GM21737 (cell line): ENCODE data around the gene CDH8.

Source experiments
- ATAC-seq: cut with Tn5 transposase; IDR thresholded peaks from one replicate; pipeline ENCODE4 v1.9.1; 2021; ENCODE audit warnings: mild to moderate bottlenecking, moderate library complexity; ENCODE audit not compliant: unreplicated experiment

CDH8 gene

DNA sequence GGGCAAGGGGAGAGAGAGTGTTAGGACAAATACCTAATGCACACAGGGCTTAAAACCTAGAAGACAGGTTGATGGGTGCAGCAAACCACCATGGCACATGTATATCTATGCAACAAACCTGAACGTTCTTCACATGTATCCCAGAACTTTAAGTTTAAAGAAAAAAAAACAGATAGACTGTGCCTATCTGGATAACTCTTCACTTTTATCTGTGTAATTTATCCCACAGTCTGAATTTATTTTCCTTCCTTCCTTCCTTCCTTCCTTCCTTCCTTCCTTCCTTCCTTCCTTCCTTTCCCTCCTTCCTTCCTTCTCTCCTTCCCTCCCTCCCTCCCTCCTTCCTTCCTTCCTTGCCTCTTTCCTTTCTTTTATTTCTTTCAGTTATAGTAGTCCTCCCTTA is 370.7 kb downstream of the CDH8 start:
- ATAC-seq: no peak

DNA sequence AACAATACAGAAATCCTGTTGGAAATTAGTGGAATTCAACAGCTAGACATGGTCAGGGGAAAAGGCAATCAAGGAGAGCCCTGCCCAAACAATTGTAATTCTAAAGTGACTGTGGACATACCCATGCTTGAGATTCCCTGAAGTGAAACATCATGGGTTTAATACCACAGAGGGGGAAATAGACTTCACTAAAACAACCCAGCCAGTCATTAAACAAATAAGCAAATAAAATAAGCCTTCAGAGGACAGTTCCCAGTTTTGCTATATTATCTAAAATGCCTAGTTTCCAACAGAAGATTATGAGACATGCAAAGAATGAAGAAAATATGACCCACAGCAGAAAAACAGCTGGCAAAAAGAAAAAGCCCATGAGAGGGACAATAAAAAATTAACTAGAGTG is 376.3 kb downstream of the CDH8 start:
- no peak for ATAC-seq

DNA sequence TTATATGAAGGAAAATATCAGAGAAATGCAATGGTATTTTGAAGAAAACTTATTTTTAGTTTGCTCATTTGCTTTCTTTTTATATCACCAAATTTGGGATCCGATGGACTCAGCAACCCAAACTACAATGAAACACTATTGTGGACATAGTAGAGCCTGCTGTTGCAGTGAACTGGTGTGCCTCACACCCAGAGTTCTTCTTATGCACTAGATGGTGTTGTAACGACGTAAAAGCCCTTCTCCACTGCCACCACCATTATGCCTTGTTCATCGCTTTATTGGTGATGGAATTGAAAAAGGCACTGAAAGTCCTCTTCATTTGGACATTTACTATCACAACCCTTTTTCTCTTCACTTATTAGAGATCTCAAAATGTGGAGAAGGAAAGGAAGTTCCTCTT is 381.3 kb downstream of the CDH8 start:
- ATAC-seq: no peak

DNA sequence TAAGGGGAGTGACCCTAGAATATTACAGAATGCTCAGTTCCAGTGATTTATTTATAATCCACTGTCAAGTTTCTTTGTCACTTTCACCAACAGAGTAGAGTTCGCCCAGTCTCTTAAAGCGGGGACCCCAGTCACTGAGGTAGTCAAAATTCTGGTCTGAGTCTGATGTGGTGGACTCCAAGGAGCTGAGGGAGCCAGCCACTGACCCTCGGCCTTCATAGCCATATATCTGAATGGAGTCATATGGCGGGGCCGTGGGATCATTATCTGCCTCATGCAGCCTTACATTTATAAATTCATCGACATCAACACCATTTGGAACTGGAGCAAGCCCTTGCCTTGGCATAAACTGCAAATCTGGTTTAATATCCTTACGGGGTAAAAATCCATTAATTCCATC is 382.7 kb downstream of the CDH8 start:
- no peak for ATAC-seq

DNA sequence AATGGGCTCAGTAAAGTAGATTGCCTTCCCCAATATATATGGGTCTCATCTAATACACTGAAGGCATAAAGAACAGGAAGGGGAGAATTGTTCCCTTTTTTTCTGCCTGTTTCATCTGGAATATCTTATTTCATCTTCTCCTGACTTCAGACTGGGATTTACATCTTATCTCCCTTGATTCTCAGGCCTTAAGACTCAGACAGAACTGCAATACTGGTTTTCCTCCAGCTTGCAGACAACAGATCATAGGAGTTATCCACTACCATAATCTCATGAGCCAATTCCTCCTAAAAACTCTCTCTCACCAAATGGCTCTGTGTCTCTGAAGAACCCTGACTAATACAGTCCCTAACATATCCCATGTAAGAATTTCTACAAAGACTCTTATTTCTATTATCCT is 390.7 kb downstream of the CDH8 start:
- no peak for ATAC-seq

DNA sequence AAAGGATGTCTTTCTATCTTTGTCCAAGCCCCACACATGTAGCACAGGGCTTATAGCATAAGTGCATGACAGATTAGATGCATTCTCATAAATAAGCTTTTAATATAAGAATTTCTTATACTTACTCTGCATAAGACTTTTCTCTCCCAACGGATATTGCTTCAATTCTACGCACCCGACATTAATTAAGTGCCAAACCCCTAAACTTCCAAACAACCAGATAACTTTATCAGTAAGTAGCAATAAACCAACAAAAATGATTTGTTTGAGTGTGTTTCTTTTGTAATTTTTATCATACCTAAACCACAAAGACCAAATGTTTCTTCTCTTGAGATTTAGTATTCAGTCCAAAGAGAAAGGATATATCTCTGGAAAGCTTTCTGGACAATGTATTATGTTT is 391.5 kb downstream of the CDH8 start:
- ATAC-seq: no peak

DNA sequence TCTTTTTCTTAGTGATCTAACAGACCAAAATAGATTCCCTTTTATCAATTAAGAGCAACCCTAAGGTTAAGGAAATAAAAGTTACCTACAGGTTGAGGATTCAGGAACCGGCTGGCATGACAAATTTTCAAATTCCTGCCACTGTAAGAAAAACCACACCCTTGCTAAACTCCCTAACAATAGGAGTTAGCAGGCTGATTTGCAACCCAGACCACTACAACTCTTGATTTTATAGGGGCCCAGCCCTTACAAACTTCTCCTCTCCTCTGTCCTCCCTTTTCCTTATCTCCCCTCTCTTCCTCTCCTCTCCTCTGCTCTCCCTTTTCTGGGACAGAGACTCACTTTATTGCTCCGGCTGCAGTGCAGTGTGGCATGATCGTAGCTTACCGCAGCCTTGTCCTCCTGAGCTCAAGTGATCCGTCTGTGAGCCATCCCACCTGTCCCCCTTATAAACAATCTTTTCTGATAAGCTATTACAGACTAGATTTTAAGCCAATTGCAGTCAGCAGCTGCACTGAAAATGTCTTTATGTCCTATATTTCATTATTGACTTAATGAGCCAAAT is 418.9 kb downstream of the CDH8 start:
- ATAC-seq: no peak

DNA sequence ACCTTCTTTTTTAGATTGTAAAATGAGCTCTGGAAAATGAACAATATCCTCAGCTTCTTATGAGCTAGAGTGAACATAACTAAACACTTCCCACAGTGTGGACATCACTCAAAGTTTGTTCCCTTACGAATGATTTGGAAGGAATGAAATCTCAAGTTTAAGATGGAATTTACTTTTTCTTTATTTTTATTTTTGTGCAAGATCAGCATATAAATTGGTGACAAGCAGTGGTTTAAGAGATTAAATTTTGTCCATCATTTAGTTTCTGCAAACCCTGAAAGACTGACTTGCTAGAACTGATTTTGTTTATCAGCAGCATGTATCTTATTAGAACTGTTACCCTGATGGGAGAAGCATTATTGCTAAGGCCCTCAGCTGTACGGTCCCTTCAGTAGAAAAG is 420.1 kb downstream of the CDH8 start:
- ATAC-seq: no peak

DNA sequence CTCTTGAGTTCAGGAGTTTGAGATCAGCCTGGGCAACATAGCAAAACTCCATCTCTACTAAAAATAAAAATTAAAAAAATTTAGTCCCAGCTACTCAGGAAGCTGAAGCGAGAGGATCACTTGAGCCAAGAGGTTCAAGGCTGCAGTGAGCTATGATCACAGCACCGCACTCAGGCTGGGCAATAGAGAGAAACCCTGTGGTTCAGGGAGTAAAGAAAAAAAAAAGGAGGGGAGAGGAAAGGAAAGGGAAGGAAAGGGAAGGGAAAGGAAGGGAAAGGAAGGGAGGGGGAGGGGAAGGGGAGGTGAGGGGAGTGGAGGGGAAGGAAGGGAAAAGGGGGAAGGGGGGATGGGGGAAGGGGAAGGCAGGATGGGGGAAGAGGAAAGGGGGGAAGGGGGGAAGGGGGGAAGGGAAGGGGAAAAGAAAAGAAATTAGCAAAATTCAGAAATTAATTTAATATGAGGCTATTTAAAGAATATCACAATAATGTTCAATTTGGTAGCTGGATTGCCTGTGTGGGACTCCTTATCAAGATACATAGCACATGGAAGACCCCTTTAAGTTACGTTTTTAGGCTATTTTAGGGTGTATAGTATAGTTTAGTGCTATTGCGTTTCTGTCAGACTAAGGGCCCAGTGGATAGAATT is 424.3 kb downstream of the CDH8 start:
- ATAC-seq: no peak

DNA sequence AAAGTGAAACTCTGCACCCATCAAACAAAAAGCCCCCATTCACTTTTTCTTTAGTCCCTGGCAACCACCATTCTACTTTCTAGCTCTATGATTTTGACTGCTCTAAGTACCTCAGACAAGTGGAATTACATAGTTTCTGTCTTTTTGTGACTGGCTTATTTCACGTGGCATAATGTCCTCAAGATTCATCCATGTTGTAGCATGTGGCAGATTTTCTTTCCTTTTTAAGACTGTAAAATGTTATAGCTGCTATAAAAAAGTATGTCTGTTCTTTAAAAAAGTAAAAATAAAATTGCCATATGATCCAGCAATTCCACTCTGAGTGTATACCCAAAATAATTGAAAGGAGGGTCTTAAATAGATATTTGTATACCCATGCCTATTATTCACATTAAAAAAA is 429.7 kb downstream of the CDH8 start:
- ATAC-seq: no peak
